Measurements from ENCODE around the gene TMEM165.

Gene TMEM165

GRCh38 chr4:55367084-55367722, 28.6 kb upstream of the TMEM165 start:
- DNase-seq (ENCODE audit: low read depth) = no peak

DNA sequence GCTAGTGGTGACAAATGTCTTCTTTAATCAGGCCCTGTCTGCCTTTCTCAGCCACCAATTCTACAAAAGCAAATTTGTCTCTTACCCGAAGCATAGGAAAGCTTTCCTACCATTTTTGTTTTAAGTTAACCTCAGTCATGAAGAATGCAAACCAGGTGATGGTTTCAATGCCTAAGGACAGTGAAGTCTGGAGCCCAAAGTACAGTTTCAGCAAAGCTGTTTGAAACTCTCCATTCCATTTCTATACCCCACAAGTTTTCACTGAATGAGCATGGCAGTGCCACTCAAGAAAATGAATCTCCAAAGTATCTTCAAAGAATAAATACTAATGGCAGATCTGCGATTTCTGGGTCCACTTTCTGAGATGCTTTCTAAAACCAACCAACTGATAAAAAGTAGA, 25.8 kb upstream of the TMEM165 start:
- DNase-seq (ENCODE audit: low read depth) = no peak

DNA sequence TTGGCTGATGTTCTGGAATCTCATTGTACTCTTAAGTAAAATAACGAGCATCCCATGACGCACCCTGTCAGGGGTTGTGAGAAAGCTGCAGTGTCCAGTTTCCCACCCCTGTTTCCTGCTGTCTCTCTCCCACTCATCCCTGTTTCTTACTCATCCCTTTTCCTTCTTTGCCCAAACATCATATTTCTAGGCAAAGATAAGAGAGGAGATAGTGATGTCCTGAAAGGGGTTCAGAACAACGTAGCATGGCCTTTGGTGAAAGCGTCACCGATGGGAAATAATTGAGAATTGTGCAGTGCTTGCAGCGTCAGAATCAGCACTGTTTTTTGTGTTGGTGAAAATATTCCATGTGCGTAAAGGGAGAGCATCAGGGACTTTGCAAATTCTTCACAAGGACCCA, 23.5 kb upstream of the TMEM165 start:
- no peak for DNase-seq (ENCODE audit: low read depth)

- no peak for DNase-seq (ENCODE audit: low read depth)
Observed at GRCh38 chr4:55373461-55373860, 22.3 kb upstream of the TMEM165 start.

DNA sequence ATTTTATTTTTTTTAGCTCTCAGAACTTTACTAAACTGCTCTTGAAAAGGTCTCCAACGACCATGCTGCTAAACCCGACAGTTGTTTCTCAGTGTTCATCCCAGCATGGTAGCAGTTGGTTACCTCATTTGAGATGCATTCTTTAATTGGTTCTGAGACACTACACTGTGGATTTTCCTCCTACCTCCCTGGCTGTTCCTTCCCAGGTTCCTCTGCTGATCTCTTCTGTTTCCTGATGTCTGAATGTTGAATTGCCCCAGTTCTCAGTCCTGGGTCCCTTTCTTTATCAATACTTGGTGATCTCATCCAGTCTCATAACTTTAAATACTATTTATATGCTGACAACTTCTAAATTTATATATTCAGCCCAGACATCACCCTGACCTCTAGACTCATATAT, 19.1 kb upstream of the TMEM165 start:
- no peak for DNase-seq (ENCODE audit: low read depth)

DNA sequence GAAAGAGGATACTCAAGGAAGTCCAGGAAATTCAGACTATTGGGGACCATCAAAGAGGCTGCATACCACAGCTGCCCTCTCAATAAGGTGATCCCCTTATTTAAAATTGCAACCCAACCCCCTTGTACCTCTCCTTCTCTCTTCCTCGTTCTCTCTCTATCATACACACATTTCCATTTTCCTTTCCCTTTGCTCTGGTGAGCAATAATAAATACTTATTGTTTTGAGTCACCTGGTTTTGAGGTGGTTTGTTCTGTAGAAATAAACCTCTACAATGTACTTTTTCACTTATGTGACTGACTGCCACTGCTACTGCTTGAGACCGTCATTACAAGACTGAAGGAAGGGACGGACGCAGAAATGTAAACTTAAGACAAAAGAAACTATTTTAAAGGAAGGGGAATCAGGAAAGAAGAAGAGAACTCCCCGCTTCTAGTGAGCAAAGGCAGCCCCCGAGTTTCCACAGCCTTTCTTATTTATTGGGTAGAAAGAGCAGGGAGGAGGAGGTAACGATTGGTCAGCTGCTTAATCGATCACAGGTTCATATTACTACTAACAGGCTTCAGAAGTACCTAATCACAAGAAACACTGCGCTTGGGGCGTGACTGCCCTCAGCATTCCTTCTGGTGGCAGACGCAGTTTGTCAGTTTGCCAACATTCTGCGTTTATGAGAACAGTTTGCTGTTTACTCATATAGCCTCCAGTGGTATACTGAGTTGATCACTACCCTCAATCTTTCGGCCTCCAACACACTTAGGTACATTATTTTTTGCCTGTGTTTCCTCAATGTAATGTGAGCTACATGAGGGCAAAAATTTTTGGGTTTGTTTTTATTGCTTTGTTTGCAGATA, 16.9 kb upstream of the TMEM165 start:
- no peak for DNase-seq (ENCODE audit: low read depth)

DNA sequence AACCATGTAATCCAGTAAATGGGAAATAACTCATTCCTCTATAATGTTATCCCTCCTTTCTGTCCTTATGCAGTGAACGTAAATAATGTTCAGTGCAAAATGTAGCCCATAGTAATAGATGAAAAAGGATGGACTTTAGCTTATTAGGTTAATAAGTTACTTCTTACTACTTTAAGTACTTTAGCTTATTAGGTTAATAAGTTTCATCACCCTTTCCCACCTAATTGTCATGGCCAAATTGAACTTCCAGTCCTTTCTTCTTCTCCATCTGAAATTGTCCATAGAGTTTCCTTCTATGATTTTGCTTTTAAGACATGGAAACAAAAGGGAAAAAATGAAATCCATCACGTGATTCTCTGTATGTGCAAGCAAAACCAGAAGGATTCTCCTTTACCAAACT, 15.2 kb upstream of the TMEM165 start:
- DNase-seq (ENCODE audit: low read depth) = no peak

- DNase-seq (ENCODE audit: low read depth) = no peak
Observed at GRCh38 chr4:55381502-55381901, 14.3 kb upstream of the TMEM165 start.

DNA sequence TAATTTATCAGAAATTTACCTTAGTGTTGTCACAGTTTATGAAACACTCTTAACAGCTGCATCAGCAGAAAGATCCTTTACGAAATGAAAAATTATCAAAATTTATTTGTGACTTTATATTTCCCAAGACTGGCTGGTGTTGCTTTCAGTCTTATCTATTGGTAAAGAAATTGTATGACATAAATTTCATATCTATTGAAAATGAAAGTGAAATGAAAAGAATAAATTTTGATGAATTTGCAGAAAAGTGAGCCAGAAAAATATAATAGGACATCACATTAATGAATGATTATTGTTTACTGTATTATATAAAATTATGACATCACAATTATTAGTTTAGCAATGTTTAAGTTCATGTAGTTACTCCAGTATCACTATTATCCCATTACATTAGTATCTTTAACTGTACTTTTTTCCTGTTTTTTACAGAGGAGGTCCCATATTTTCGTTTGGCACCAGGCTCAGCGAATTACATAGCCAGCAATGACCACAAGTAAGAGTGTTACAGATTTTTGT, 13.2 kb upstream of the TMEM165 start:
- no peak for DNase-seq (ENCODE audit: low read depth)

DNA sequence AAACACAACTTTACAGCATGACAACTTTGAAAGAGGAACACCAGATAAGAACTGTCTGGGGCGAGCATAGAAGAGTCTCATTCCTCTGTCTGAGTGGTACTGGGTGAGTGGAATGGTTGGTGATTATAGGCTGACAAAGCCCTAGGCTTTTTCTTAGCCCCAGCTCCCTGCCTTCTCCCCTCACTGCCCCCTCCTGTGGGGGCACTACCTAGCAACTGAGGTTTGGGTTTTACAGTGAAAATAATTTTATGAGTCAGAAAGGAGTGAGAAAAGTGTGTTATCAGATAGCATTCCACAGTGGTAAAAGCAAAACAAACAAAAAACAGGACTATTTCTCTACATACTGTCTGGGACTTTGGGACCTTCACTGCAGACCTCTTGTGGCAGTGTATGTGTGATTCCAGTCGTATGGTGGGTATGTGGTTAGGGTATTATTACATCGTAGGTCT, 10.5 kb upstream of the TMEM165 start:
- DNase-seq (ENCODE audit: low read depth) = no peak

GRCh38 chr4:55386073-55386472, 9.7 kb upstream of the TMEM165 start:
- DNase-seq (ENCODE audit: low read depth) = no peak

DNA sequence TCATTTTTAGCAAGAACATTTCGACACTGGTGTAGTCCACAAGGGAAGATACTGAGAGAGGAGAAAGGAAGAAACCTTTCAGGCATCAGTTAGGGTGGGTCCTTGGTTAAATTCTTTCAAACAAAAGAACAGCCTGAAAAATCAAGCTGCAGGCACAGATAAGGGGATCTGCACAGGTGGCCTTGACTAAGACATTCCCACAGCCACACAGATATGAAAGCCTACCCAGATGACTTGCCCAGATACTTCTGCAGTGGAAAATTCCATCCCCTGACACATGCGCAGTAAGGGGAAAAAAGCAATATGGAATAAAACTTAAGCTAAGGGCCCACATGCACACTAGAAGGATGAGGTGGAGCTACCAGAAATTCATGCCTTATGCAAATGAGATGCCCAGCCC, 8.9 kb upstream of the TMEM165 start:
- DNase-seq (ENCODE audit: low read depth) = no peak

DNA sequence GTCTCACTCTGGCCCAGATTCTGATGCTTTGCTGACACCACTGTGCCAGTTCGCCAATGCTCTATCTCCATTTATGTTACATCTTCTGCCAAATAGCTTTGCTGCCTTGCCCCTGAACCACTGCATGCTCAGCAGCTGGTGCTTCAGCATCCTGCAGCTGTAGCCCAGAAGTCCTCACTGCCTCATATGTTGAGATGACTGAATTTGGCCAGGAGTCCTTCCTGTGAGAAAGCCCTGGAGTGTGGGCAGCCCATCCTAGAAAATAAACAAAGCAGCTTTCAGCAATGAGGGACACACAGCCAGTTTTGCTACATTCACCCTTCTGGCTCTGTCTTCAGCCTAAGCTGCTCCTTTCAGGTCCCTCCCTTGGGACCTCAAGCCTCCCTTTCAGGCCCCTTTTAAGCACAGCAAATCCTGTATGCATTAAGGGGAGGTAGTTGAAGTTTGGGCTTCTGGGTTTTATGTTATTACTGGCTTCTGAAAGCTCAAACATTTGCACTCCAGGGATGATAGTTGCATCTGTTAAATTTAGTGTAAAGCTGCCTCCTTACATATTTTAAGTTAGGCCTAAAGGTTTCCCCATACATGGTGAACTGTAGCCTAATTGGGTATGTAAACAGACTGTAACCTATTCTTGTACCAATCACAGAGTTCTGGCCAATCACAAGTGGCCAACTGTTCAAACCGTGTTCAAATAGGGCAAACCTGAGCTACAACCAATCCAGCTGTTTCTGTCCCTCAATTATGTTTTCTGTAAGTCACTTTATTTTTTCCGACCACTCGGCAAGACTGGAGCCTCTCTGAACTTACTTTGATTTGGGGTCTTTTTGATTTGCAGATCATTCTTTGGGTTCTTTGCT, 2.1 kb upstream of the TMEM165 start:
- no peak for DNase-seq (ENCODE audit: low read depth)

DNA sequence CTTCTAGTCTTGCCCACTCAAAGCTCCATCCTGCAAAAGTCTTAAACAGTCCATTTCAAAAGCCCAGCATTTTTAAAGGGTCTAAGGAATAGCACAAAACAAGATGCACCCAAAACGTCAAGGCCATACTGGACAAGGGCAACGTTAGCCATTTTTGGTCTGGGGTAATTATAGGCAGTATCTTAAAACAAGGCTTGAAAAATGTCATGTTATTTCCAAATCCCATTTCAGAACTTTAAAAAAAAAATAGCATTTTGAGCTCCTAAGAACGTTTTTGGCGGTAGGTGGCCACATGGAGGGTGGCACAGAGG, 584 bp upstream of the TMEM165 start:
- DNase-seq (ENCODE audit: low read depth) = no peak

DNA sequence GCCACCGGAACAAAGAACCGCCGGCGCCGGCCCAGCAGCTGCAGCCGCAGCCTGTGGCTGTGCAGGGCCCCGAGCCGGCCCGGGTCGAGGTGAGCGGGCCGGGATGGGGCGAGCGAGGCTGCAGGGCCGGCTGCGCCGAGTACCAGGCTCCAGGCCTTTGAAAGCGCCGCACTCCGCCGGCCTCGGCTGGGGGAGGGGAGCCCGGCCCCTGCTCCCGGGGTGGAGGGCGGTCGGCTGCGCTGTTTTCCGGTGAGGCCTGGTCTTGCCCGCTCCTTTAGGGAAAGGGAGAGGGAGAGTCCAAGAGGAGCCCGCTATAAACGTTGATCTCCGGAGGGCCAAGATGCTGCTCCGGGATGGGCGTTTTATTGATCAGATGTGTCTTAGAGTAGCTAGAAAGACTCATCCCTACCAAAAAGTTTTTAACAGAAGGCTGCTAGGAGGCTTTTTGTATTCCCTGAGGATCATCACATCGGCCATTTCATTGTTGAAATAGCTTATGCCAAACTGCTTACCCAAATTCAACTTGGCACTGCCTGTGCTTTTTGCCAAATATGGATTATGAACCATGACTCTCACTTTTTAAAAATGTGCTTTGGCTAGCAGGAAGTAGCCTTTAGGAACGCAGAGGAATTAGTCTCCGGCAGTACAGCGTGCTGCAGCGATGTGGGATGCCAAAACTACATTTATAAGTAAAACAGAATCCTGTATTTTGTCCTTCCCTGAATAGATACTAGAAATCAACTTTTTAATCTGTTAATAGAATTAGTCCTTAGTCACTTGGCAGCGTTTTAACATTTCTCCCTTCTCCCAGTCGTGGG, 760 bp downstream of the TMEM165 start:
- DNase-seq (ENCODE audit: low read depth) = peak; percentile 27

DNA sequence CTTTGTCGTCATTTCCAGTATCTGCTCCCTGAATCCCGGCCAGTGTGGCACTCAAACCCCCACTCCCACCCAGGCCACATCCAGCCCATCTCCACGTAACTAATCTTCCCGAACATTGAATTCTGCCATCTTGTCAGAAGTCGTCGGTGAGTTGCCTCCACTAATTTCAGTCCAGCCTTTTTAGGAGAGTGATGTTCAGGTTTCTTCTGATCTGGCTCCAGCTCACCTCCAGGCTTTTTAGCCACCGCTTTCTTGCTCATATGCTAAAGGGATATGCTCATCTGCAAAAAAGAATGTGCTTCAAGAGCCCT, 1.3 kb downstream of the TMEM165 start:
- DNase-seq (ENCODE audit: low read depth) = no peak

DNA sequence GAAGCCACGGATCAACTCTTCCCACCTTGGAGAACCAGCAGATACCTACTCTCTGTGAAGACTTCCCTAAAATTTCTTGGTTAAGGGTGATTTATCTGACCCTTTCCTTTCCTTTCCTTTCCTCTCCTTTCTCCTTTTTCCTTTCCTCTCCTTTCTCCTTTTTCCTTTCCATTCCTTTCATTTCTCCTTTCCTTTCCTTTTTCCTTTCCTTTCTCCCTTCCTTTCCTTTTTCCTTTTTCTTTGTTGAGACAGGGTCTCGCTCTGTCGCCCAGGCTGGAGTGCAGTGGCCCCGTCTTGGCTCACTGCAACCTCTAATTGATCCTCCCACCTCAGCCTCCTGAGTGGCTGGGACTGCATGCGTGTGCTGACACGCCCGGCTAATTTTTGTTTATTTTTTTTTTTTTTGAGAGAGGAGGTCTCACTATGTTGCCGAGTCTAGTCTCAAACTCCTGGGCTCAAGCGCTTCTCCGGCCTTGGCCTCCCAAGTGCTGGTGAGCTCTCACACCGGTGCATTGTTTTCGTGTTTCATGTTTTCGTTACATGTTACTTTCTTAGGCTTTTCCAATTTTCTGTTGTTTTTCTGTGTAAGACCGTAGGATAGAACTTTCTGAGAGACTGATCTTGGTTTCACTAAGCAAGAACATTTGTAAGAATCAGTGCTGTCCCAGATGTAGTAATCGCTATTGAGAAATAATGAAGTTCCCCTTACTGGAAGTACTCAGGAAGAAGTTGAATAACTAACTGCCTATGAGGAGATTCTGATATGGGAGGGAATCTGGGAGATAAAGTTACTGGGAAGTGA, 2.0 kb downstream of the TMEM165 start:
- no peak for DNase-seq (ENCODE audit: low read depth)

GRCh38 chr4:55398461-55398860, 2.7 kb downstream of the TMEM165 start:
- DNase-seq (ENCODE audit: low read depth) = no peak

DNA sequence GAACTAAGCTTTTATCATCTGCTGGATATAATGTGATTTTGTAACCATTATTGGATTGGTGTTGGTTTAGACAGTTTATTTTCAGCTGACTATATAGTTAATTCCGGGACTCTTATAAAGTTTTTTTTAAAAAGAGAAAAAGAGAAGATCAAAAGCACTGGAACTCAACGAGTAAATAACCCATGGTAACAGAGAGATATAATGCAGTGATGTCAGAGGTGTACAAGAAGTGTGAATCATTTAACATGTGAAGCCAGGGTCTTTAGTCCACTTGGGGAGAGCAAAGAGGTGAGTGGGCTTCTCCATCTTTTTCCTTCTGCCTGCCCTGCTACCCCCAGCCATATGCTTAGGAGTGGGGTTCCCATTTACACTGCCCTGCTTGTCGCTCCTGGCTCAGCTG, 3.2 kb downstream of the TMEM165 start:
- DNase-seq (ENCODE audit: low read depth) = no peak

- DNase-seq (ENCODE audit: low read depth) = no peak
Observed at GRCh38 chr4:55399581-55399980, 3.8 kb downstream of the TMEM165 start.

DNA sequence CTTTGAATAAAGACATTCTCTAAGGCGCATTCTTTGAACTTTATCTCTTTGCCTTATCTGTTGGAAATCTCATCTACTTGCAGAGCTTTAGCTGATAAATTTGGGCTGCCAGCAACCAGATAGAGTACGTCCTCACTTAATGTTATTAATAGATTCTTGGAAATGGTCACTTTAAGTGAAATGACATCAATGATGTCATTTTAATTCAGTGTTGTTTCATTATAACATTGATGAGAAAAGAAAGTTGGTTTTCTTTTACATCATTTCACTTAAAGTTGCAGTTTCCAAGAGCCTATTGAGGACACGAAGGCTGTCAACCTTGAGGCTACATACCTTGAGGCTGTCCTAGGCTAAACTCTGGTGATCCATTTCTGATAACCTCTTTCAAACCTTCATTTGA, 9.3 kb downstream of the TMEM165 start:
- no peak for DNase-seq (ENCODE audit: low read depth)

Data from activated T-cell treated with anti-CD3 and anti-CD28 coated beads for 48 hours (primary cell).